ENCODE data around the gene SEMA4G.

Gene SEMA4G

DNA sequence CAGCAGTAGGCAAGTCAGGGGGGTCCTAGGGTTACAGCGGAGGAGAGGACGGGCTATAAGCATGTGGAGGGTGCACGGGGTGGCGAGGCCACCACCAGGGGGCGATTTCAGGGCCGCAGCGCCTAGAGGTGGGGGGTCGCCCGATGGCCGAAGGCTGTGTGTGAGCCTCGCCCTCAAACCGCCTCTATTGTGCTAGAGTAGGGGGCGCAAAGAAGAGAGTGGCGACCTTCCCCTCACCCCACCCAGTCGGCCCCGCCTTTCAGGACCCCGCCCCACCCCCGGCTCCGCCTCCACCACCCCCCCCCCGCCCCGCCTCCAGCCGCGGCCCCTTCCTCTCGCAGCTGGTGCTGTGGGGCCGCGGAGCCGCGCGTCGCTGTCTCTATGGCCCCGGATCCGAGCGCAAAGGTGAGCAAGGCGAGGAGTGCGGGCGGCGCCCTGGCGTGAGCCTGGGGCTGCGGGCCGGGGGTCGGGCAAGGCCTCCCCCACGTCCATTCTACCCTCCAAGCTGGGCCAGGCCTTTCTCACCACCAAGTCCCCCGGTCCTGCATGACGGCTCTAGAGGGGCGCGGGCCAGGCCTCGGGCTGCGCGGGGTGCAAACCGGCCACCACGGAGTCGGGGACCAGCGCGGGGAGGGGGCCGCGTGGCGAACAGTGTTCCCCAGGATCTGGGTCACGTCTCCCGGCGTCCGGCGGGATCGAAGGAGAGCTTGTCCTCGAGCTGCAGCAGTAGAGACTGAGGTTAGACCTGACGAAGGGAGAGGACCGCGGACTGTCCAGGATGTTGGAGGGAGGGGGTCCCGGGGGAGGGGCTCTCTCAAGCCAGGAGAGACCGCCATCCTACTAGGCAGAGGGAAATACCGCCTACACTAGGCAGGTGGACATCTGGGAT is at the start of gene SEMA4G:
TSS of gene SEMA4G (plus strand) at position 318 of the 889 bp plus-strand sequence. CDS start 3,409 bp downstream, outside the sequence.
- in situ Hi-C loops (cut with MboI; ENCODE audit: low sequenced_read_pairs): no loop called here

DNA sequence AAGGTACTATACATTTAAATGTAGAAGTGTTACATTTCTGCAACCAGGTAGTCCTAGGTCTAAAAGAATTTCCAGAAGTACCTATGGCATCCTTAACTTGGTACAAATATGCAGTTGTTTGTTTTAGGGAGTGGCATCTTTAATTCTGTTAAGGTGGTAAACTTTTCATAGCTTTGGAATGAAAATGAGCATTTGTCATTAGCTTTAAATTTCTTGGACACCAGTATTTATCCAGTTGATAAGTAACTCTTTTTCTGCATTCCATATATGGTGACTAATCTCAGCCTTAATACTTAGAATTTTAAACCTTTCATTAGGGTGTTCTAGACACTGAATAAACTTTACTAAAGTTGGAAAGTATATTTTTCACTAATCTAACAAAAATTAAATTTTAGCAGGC is 45.7 kb upstream of the SEMA4G start:
- in situ Hi-C loops (cut with MboI; ENCODE audit: low sequenced_read_pairs): no loop called here

DNA sequence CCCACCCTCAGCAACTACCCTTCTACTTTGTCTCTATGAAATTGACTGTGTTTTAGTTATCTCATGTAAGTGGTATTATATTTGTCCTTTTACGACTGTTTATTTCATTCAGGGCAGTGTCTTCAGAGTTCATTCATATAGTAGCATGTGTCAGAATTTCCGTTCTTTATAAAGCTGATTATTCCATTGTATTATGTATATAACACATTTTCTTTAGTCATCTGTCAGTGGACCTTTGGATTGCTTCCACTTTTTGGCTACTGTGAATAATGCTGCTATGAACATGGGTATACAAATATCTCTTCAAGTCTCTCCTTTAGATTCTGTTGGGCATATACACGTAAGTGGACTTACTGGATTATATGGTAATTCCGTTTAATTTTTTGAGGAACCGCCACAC is 42.0 kb upstream of the SEMA4G start:
- in situ Hi-C loops (cut with MboI; ENCODE audit: low sequenced_read_pairs): no loop called here

DNA sequence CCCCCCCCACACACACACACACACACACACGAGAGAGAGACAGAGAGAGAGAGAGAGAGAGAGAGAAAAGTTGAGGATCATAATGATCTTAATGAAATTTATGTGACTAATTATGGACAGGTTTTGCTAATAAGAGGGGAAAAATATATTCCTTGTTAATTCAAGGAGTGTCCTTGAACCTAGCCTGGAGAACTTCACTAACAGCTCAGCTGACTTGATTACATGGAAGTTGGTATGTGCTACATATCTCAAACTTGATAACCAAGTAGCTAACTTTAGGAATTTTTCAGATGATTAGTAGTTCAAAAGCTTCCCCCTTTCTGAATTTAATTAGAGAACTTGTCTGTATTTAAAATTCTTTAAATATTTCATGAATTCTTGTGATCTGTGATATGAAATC is 41.3 kb upstream of the SEMA4G start:
- in situ Hi-C loops (cut with MboI; ENCODE audit: low sequenced_read_pairs): no loop called here

DNA sequence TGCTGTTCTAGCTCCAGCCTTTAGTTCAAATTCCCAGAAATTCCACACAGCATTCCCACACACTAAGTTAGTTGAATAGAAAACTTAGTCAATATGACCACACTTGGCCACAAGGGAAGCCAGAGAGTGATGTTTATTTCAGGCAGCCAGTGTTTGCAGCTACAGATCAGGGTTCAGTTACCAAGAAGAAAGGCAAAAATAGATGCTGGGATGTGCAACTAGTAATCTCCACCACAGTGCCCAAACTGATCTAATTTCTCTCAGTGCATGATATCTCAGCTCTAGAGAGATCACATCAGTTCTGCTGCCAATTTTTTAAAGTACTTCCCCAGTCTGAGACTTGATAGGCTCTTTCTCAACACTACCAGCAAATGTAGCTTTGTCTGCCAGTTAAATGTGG is 38.9 kb upstream of the SEMA4G start:
- in situ Hi-C loops (cut with MboI; ENCODE audit: low sequenced_read_pairs): no loop called here

- in situ Hi-C loops (cut with MboI; ENCODE audit: low sequenced_read_pairs): no loop called here
Measured at GRCh38 chr10:100934084-100934659, 35.1 kb upstream of the SEMA4G start.

DNA sequence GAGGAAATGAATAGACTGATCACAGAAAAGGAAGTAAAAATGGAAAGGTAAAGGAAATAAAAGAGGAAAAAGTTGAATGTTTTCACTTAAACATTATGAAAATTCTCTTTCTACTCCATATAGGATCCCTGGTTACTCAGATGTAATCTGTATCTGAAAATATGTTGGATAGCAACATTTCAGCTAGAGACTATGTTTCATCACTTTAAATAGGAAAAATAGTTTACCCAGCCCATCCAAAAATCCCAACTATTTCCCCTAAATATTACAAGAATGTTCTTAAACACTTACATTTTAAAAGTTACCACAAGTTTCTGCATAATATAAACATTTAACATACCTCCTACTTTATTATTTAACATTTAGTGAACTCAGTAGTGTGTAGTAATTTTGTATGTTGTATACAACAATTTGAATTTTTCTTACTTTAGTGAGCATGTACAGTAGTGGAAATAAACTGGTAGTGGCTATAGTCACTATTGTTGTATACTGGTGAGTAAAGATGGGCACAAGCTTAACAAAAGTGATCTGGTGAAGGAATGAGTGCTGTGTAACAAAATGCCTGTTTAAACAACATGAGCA is 29.4 kb upstream of the SEMA4G start:
- in situ Hi-C loops (cut with MboI; ENCODE audit: low sequenced_read_pairs): no loop called here

DNA sequence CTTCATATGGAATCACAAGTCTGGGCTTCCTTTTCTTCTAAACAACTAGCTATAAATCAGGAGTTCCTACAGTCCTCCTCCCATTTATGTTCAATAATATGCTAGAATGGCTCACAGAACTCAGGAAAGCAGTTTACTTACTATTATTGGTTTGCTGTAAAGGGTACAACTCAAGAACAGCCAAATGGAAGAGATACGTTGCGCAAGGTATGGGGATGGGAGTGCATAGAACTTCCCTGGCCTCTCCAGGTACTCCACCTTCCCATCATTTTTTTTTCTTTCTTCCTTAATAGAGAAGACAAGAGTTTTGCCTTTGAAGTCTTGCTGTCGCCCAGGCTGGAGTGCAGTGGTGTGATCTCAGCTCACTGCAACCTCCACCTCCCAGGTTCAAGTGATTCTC is 27.1 kb upstream of the SEMA4G start:
- in situ Hi-C loops (cut with MboI; ENCODE audit: low sequenced_read_pairs): no loop called here

DNA sequence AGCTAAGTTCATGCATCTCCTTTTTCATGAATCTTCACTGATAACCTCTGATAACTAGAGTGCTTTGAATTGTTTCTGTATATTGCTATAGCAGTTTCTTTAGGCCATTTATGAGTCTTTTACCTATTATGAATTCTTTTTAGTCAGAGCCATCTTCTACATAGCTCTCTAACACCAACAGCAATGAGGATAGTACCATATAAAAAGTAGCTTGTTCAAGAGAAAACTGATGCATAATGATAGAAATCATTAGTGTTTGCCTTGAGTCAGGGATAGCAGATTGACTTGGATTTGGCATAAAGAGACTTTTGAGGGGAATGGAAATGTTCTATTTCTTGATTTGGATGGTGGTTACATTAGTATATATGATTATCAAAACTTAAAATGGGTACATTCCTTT is 25.8 kb upstream of the SEMA4G start:
- in situ Hi-C loops (cut with MboI; ENCODE audit: low sequenced_read_pairs): no loop called here

DNA sequence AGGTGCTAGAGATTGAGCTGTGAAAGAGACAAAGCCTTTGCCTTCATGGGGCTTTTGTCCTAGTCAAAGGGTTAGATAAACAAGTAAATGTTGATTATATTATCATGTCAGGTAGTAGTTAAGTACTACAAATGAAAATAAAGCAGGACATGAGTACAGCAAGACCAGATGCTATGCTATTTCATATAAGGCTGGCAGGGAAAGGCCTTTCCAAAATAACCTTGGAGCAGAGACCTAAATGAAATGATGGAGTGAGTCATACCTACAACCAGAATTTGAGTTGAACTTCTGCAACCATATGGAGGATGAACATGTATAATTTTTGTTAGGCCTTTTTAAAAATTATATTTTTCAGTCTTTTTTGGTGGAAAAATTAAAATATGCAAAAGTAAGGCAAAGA is 23.6 kb upstream of the SEMA4G start:
- in situ Hi-C loops (cut with MboI; ENCODE audit: low sequenced_read_pairs): no loop called here

DNA sequence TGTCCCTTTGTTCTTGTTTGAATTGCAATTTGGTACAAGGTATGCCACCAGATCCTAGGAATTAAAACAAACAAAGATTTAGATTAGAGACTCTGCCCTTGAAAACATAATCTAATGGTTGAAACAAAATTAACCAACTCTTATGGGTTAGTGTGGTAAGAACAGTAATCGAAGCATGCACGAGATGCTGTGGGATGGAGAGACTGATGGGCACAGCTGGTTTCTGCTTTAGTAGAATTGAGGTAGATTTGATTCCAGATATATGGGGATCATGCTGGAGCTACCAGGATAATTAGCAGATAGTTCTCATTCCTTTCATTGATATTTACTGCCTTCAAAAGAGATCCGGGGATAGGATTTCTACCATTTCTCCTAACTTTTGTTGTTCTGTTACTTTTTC is 20.4 kb upstream of the SEMA4G start:
- in situ Hi-C loops (cut with MboI; ENCODE audit: low sequenced_read_pairs): no loop called here

DNA sequence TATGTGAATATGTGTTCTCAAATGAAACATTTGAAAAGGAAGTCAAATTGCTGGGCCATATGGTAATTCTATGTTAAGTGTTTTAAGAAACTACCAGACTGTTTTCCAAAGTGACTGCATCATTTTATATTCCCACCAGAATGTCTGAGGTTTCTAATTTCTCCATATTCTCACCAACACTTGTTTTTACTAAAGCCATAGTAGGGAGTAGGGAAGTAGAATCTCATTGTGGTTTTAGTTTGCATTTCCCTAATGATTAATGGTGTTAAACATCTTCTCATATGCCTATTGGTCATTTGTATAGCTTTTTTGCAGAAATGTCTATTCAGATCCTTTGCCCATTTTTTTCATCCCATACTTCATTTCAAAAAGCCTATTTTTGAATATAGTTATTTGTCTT is 9.1 kb upstream of the SEMA4G start:
- in situ Hi-C loops (cut with MboI; ENCODE audit: low sequenced_read_pairs): no loop called here

DNA sequence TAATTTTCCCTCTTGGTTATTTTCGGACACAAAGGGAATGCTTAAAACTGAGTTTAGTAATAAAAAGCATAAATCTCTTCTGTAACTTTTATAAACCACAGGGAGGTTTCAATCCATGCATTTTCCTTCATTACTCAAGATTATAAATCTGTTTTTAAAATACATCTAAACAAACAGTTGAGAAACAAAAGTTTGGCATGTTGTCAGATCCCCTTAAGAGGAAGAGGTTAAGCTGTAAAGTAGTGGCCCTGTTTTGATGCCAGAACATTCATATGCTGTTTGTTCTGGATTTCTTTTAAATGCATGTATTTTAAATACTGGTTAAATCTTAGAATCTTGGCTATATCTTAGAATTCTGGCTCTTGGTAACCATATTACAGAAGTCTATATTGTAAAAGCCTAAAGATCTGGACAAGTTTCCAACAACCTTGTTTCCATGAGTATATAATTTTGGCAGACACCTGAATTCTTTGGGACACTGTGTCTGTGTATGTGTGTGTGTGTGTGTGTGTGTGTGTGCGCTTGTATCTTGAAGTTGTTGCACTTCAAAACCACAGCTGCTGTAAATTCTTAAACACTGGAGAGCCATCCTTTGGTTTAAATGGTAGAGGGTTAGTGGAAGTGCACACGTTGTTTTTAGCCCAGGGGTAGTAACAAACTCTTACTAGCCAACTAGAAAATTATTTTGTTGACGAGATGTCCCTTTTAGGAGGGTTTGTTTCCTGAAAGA is 6.8 kb upstream of the SEMA4G start:
- in situ Hi-C loops (cut with MboI; ENCODE audit: low sequenced_read_pairs): no loop called here

DNA sequence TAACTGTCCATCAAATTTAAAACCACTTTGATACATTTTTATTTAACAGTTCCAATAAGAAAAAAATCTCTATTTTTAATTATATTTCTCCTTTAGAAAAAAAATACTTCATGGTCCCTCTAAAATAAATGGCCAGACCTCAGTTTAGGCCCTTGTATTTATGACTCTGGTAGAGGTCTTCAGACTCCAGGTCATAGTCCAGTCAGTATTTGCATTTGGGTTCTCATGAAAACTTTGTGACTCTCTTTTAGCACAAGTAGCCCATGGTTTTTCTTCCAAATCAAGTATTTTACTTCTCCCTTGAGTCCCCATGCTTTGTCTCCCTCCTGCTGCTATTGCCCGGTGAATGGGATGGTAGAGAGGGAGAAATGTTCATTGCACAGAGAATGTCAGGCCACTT is 5.5 kb upstream of the SEMA4G start:
- in situ Hi-C loops (cut with MboI; ENCODE audit: low sequenced_read_pairs): no loop called here

GRCh38 chr10:100965820-100966219 is 3.5 kb upstream of the SEMA4G start:
- in situ Hi-C loops (cut with MboI; ENCODE audit: low sequenced_read_pairs): no loop called here

- in situ Hi-C loops (cut with MboI; ENCODE audit: low sequenced_read_pairs): no loop called here
Measured at GRCh38 chr10:100966887-100967286, 2.4 kb upstream of the SEMA4G start.

DNA sequence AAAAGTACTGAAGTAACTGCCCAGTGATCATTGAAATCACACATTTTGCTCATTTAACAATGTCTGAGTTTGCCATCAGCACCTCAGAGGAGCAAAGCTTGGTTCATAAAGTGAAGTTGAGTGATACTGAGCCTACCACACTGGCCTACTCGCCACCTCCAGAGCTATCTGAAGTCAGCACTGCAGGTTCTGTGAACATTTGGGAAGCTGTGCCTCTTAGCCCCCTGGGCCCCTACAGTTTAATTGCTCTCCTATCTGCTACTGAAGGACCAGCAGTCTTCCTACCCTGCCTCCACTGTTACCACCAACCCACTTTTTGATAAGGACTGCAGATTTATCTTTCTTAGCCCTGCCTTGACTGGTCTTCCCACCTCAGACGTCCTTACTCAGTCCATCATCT is 2.0 kb upstream of the SEMA4G start:
- in situ Hi-C loops (cut with MboI; ENCODE audit: low sequenced_read_pairs): no loop called here

GRCh38 chr10:100968062-100968736 is 1.1 kb upstream of the SEMA4G start:
- in situ Hi-C loops (cut with MboI; ENCODE audit: low sequenced_read_pairs): no loop called here

DNA sequence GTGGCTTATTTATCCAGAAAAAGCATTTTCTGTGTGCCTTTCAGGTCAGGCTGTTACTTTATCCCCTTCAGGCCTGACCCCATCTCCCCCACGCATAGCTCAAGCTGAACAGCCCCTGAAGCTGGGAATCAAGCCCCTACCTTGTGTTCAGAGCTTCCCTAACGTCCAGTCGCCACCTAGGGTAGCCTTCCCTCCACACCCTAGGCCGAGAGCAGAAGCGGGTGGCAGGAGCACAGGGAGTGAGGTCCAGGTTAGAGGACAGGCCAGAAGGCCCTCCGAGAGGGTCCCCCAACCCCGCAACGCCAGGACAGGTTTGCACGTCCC is 479 bp upstream of the SEMA4G start:
- in situ Hi-C loops (cut with MboI; ENCODE audit: low sequenced_read_pairs): no loop called here

DNA sequence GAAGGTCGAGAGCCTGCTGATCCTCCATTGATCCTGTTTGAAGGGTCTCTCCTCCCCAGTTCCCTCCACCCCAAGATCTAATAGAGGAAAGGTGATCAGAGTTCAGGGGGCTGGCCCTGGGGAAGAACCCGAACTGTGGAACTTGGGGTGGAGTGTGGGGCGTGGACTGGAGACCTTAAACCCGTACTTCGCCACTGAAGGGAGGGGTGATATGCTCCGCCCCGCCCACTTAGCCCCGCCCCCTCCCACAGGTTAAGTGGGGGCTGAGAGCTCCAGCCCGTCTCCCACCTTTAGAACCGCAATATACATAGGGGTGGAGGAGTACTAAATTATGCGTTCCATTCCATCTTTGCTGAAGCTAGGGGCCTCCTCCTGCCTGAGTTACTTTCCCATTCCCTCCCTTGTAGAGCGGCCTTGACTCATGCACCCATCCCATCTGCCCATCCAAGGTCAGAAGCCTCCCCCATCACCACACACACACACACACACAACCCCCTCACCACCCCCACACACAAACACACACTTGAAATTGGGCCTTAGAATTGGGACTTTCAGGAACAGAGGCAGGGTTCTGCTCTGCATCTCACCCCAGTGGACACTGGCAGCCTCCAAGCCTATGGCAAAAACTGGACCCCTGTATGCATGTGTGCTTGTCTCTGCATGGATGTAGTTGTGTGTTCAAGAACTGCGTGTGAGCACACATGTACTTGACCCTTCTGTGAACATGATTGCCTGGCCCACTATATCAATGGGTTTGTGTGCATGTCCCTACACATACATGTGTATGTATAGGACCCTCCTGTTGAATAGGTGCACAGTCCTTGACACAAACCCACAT is 991 bp downstream of the SEMA4G start:
- in situ Hi-C loops (cut with MboI; ENCODE audit: low sequenced_read_pairs): no loop called here

Data from HL-60/S4 treated with phorbol 12-myristate 13-acetate at 8.2 ng/mL for 4 days and 3 days (cell line).